ENCODE results near the gene FUBP3.

GRCh38 chr9:130531670-130532069 is 47.7 kb upstream of the FUBP3 start:
- TF ChIP-seq CTCF (optimal IDR thresholded peaks at IDR 0.05 in 1 of 3, IDR thresholded peaks at IDR 0.05 in 1 of 3, conservative IDR thresholded peaks at IDR 0.05 in 1 of 3; ENCODE audit: extremely low read depth in 1 of 3, insufficient read depth in 2 of 3, low read length in 3 of 3) = no peak
- no peak for TF ChIP-seq EZH2 (IDR thresholded peaks at IDR 0.05; ENCODE audit: low read length)
